ENCODE results near the gene CPT1A.

Gene CPT1A

GRCh38 chr11:68828155-68828931, 13.4 kb downstream of the CPT1A start:
- DNase-seq, result no peak

- DNase-seq, result no peak
Observed at GRCh38 chr11:68827733-68828132, 14.0 kb downstream of the CPT1A start.

GRCh38 chr11:68826726-68827125, 15.0 kb downstream of the CPT1A start:
- DNase-seq, result no peak

GRCh38 chr11:68825571-68825970, 16.1 kb downstream of the CPT1A start:
- DNase-seq, result no peak

- DNase-seq, result no peak
Observed at GRCh38 chr11:68822546-68822945, 19.2 kb downstream of the CPT1A start.

- DNase-seq, result no peak
Observed at GRCh38 chr11:68821670-68822069, 20.0 kb downstream of the CPT1A start.

GRCh38 chr11:68819362-68819761, 22.4 kb downstream of the CPT1A start:
- DNase-seq, result no peak

GRCh38 chr11:68818181-68818580, 23.5 kb downstream of the CPT1A start:
- DNase-seq, result no peak

- no peak for DNase-seq
Observed at GRCh38 chr11:68817554-68817953, 24.2 kb downstream of the CPT1A start.

GRCh38 chr11:68816917-68817419, 24.7 kb downstream of the CPT1A start:
- DNase-seq, result no peak

- no peak for DNase-seq
Observed at GRCh38 chr11:68816251-68816776, 25.4 kb downstream of the CPT1A start.

- no peak for DNase-seq
Observed at GRCh38 chr11:68813773-68814172, 27.9 kb downstream of the CPT1A start.

GRCh38 chr11:68812526-68812925, 29.2 kb downstream of the CPT1A start:
- no peak for DNase-seq

- no peak for DNase-seq
Observed at GRCh38 chr11:68810164-68810563, 31.6 kb downstream of the CPT1A start.

GRCh38 chr11:68809506-68809905, 32.2 kb downstream of the CPT1A start:
- no peak for DNase-seq

GRCh38 chr11:68808787-68809186, 32.9 kb downstream of the CPT1A start:
- DNase-seq, result no peak

GRCh38 chr11:68806931-68807844, 34.5 kb downstream of the CPT1A start:
- DNase-seq, result no peak

- no peak for DNase-seq
Observed at GRCh38 chr11:68804786-68805185, 36.9 kb downstream of the CPT1A start.

- DNase-seq, result no peak
Observed at GRCh38 chr11:68803766-68804165, 38.0 kb downstream of the CPT1A start.

GRCh38 chr11:68798221-68798813, 43.4 kb downstream of the CPT1A start:
- DNase-seq, result no peak

GRCh38 chr11:68796801-68797200, 44.9 kb downstream of the CPT1A start:
- no peak for DNase-seq

GRCh38 chr11:68792400-68792966, 49.2 kb downstream of the CPT1A start:
- no peak for DNase-seq

GRCh38 chr11:68784653-68785052, 57.1 kb downstream of the CPT1A start:
- DNase-seq, result no peak

Measured in DMS153 (cell line).